Mammary epithelial cell (primary cell): ENCODE measurements around the gene SRRD.

Experiments used
- CTCF ChIP-seq, 2 donors: IDR thresholded peaks in 1 of 2; conservative IDR thresholded peaks in 1 of 2; 2 replicates each; pipeline ENCODE4 v1.5.1; 2011 to 2012; ENCODE audit warnings: inconsistent platforms in 2 of 2, low read length in 2 of 2, mild to moderate bottlenecking in 2 of 2, control low read depth in 1 of 2, low read depth in 1 of 2; ENCODE audit not compliant: insufficient read depth in 1 of 2; ENCODE audit errors: extremely low read depth in 1 of 2
- EZH2 ChIP-seq: IDR thresholded peaks from 2 replicates; pipeline ENCODE4 v1.6.1; 2012; ENCODE audit warnings: low read length, inconsistent platforms, borderline replicate concordance

GRCh38 chr22:26525946-26526564 lies 42.4 kb downstream of the SRRD start:
- TF ChIP-seq CTCF (conservative IDR thresholded peaks at IDR 0.05 in 1 of 2, IDR thresholded peaks at IDR 0.05 in 1 of 2; ENCODE audit: extremely low read depth in 1 of 2, insufficient read depth in 1 of 2, low read depth in 1 of 2, low read length in 2 of 2), result no peak
- no peak for TF ChIP-seq EZH2
